SK-N-MC (cell line): ENCODE data around the gene LOXL1.
"Not testable (repeated sequence)": the region's sequence is repeated elsewhere in the genome, so short reads cannot be mapped to it uniquely, and the experiment has no call there.

Experiments
- DNase-seq: peaks from one replicate; pipeline ENCODE4 v3.0.0-alpha.2; 2011; ENCODE audit warnings: low read depth, low spot score
- H3K27ac ChIP-seq: fragments of 200-600 bp; sonication (generic); 2 replicates; pipeline ENCODE4 v1.5.1; 2016; ENCODE audit warnings: mixed run types
- H3K36me3 ChIP-seq: fragments of 200-600 bp; sonication (generic); 2 replicates; pipeline ENCODE4 v1.6.1; 2017; ENCODE audit warnings: antibody characterized with exemption, low read length, mixed read lengths; ENCODE audit not compliant: insufficient read depth
- H3K4me3 ChIP-seq: fragments of 200-600 bp; sonication (generic); 2 replicates; pipeline ENCODE4 v1.5.1; 2016
- H3K9ac ChIP-seq: fragments of 200-600 bp; sonication (generic); 2 replicates; pipeline ENCODE4 v1.8.0; 2017; ENCODE audit warnings: mixed run types, mixed read lengths; ENCODE audit not compliant: insufficient read length
- H3K9me3 ChIP-seq: fragments of 200-600 bp; sonication (generic); 2 replicates; pipeline ENCODE4 v1.6.1; 2017; ENCODE audit warnings: low read depth, mild to moderate bottlenecking, antibody characterized with exemption, low read length, moderate library complexity, mixed read lengths
- EZH2 ChIP-seq: fragments of 200-600 bp; sonication (generic); IDR thresholded peaks from one replicate; pipeline ENCODE4 v1.6.1; 2017; ENCODE audit warnings: antibody characterized with exemption
- FOXP2 ChIP-seq: optimal IDR thresholded peaks from 2 replicates; pipeline ENCODE3; 2011; ENCODE audit warnings: mild to moderate bottlenecking, moderate library complexity; ENCODE audit not compliant: insufficient read depth; ENCODE audit errors: extremely low read length, control extremely low read depth
- POLR2AphosphoS5 ChIP-seq: IDR thresholded peaks from 2 replicates; pipeline ENCODE4 v1.6.1; 2012; ENCODE audit warnings: mild to moderate bottlenecking, low read depth, low read length, borderline replicate concordance

LOXL1 gene

DNA sequence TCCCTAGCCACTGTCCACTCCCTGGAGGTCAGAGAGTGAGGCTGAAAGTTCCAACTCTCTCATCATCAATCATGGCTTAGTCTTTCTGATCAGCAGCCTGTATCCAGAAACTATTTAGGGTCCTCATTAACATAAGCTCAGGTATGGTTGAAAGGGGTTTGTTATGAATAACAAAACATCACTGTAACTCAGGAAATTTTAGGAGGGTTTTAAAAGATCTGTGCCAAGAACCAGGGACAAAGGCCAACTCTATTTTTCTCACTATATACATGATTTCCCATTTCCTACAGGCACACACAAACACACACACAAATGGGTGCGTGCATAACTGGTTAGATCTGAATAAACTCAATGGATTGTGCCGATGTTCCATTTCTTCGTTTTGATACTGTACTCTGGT is 42.2 kb downstream of the LOXL1 start:
- Histone ChIP-seq H3K4me3 (no peak overlapping the region), H3K36me3 (no peaks in the 10 kb centered on the region), H3K27ac (no peak overlapping the region), H3K9ac (no peak overlapping the region), H3K9me3 (no peaks in the 10 kb centered on the region)
- TF ChIP-seq EZH2, result no peak
- no peak for TF ChIP-seq POLR2AphosphoS5
- no peak for TF ChIP-seq FOXP2
- no peak for DNase-seq

DNA sequence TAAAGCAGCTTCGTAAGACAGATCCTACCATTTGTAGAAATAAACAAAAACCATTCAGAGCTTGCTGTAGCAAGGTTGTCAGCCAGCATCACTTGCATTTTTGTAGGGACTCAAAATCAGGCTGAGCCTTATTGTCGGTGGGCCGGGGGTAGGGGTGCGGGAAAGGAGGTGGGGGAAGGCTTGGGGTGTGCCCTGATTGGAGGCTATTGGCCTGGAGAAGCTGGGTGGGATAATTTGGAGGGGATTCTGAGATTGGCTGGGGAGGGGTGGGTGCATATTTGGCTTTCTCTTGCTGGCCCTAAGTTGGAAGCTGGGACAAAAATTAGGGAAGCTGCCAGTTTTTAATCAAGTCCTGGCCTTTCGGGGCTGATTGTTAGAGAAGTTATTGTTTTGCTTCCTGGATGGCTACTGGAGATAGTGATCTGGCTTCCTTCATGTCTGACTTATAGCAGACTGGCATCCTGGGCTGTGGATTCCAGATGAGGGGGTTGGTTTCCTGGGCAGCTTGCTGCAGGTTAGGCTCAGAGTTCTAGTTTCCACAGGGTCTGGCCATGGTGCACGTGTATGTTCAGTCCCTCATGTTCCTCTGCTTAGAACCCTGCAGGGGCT is 43.0 kb downstream of the LOXL1 start:
- Histone ChIP-seq H3K9ac (no peak overlapping the region), H3K27ac (no peak overlapping the region), H3K36me3 (no peaks in the 10 kb centered on the region), H3K4me3 (no peak overlapping the region), H3K9me3 (no peaks in the 10 kb centered on the region)
- TF ChIP-seq FOXP2 (no peak), POLR2AphosphoS5 (no peak), EZH2 (no peak)
- no peak for DNase-seq

DNA sequence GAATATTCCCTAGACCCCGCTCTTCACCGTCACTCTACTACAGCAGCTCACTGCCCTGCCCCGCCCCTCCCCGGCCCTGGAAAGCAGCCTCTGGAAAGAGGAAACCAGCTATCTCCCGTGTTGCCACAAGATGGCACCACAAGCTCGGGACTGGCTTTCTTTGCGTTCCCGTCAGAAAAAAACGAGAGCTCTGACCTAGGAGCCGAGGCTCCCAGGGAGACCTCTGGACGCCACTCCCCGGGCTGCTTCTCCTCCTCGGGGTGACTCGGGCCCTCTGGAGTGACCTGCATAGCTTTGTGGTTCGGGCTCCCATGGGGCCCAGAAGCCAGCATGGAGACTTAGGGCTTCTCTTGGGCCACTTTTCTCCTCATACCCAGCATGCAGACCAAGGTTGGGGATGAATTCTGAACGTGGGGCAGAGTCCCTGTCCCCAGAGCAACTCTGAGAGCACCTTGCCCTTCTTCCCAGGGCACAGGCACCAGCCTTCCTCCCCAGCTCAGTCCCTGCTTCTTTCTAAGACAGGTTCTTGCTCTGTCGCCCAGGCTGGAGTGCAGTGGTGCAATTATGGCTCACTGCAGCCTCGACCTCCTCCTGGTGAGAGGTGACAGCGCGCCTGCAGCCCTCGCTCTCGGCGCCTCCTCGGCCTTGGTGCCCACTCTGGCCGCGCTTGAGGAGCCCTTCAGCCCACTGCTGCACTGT is 46.9 kb downstream of the LOXL1 start:
- Histone ChIP-seq H3K36me3 (no peaks in the 10 kb centered on the region), H3K27ac (no peak overlapping the region), H3K4me3 (peak overlapping the region; percentile 60), H3K9me3 (no peaks in the 10 kb centered on the region), H3K9ac (no peak overlapping the region)
- DNase-seq, result no peak
- TF ChIP-seq EZH2 (no peak), FOXP2 (no peak), POLR2AphosphoS5 (no peak)

DNA sequence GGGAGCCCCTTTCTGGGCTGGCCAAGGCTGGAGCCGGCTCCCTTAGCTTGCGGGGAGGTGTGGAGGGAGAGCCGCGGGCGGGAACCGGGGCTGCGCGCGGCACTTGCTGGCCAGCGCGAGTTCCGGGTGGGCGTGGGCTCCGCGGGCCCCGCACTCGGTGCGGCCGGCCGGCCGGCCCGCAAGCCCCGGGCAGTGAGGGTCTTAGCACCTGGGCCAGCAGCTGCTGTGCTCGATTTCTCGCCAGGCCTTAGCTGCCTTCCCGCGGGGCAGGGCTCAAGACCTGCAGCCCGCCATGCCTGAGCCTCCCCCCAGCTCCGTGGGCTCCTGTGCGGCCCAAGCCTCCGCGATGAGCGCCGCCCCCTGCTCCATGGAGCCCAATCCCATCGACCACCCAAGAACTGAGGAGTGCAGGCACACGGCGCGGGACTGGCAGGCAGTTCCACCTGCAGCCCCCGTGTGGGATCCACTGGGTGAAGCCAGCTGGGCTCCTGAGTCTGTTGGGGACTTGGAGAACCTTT is 47.5 kb downstream of the LOXL1 start:
- H3K27ac ChIP-seq, H3K4me3 ChIP-seq, H3K36me3 ChIP-seq, H3K9ac ChIP-seq, H3K9me3 ChIP-seq, DNase-seq: not testable (repeated sequence)

DNA sequence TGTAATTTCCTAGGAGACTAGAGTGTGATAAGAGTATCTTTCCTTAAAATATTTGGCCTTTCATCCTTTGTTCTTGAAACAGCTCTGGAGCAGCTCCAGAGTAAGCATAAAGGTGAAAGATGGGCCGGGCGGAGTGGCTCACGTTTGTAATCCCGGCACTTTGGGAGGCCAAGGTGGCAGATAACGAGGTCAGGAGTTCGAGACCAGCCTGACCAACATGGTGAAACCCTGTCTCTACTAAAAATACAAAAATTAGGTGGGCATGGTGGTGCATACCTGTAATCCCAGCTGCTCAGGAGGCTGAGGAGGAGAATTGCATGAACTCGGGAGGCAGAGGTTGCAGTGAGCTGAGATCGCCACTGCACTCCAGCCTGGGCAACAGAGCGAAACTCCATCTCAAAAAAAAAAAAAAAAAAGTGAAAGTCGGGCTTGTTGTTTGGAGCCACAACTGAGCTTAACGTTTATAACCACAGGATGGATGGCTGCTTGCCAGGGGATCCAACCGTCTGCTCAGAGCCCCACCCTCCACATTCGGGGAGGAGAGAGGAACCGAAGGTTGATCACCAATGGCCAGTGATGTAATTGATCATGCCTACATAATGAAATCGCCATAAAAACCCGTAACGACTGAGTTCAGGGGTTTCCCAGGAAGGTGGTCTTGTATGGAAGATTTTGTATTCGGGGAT is 49.3 kb downstream of the LOXL1 start:
- H3K4me3 ChIP-seq, H3K36me3 ChIP-seq, H3K9me3 ChIP-seq, H3K9ac ChIP-seq, H3K27ac ChIP-seq, DNase-seq: not testable (repeated sequence)

DNA sequence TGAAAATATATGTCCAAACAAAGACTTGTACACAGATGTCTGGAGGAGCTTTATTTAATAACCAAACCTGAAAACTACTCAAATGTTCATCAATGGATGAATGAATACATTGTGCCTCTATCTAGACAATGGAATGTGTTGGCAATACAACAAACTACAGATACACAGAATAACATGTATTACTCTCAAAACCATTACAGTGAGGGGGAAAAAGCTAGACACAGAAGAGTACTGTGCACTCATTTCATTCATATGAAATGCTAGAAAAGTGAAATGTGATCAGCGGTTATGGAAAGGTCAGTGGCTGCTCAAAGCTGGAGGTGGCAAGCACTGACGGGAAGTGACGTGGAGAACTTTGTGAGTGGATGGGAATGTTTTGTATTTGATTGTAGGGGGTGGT is 52.6 kb downstream of the LOXL1 start:
- Histone ChIP-seq H3K9me3 (no peaks in the 10 kb centered on the region), H3K36me3 (no peaks in the 10 kb centered on the region), H3K4me3 (no peak overlapping the region), H3K9ac (no peak overlapping the region), H3K27ac (no peak overlapping the region)
- TF ChIP-seq POLR2AphosphoS5 (no peak), FOXP2 (no peak), EZH2 (no peak)
- DNase-seq, result no peak

DNA sequence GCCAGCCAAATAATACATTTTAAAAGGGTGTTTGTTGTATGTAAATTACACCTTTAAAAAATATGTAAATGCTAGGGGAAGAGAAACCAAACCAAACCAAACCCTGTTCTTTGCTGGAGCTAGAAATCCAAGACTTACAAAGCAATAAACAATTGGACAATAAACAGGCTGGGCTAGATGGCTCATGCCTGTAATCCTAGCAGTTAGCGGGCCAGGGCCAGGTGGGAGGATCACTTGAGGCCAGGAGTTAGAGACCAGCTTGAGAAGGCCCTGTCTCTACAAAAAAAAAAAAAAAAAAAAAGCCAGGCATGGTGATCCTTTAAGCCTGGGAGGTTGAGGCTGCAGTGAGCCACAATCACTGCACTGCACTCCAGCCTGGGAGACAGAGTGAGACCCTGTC is 53.4 kb downstream of the LOXL1 start:
- Histone ChIP-seq H3K4me3 (no peak overlapping the region), H3K9me3 (no peaks in the 10 kb centered on the region), H3K9ac (no peak overlapping the region), H3K36me3 (no peaks in the 10 kb centered on the region), H3K27ac (no peak overlapping the region)
- DNase-seq, result no peak
- TF ChIP-seq EZH2, result no peak
- TF ChIP-seq FOXP2, result no peak
- TF ChIP-seq POLR2AphosphoS5, result no peak

DNA sequence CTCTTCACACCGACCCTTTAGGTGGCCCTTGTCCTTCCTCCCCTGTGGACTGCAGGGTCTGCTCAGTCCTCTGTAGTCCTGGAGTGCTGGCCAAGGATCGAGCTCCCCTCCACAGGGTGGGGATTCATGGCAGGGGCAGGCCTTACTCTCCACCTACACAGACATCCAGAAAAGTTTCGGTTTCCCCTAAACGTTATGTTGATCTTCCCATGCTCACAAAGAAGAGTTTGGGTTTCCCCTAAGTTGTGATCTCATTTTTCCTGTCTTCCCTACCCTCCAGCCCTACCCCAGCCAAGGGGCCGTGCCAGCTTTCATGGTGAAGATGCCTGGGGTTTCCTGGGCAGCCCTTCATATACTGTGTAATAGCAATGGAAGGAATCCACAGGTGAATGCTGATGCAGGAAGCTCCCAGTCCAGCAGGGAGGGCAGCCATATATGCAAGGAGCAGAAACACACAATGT is 55.5 kb downstream of the LOXL1 start:
- H3K4me3 ChIP-seq, result peak overlapping the region; percentile 64; the same call in 1 of the 2 replicates
- peak overlapping the region; percentile 58 for H3K9ac ChIP-seq
- H3K36me3 ChIP-seq, result no peaks in the 10 kb centered on the region
- H3K9me3 ChIP-seq, result no peaks in the 10 kb centered on the region
- TF ChIP-seq EZH2 (no peak), FOXP2 (no peak), POLR2AphosphoS5 (no peak)
- H3K27ac ChIP-seq, result peak overlapping the region; percentile 89
- DNase-seq, result no peak
